Endothelial cell (in vitro differentiated cells): ENCODE data around the gene STK4. TPM values are rescaled to one million over a fixed set of nuclear protein-coding genes. Genes with fewer than 3 reads are reported as not detected.

Source experiments
- DNase-seq: peaks from one replicate; pipeline ENCODE4 v3.0.0; 2021; ENCODE audit warnings: low spot score
- H3K27ac Mint-ChIP-seq: one replicate; pipeline ENCODE4 v1.8.0; 2021; ENCODE audit warnings: mixed read lengths, inconsistent platforms; ENCODE audit not compliant: unreplicated experiment
- H3K27me3 Mint-ChIP-seq: one replicate; pipeline ENCODE4 v1.8.0; 2021; ENCODE audit warnings: mild to moderate bottlenecking, moderate library complexity, mixed read lengths, inconsistent platforms; ENCODE audit not compliant: unreplicated experiment
- H3K36me3 Mint-ChIP-seq: one replicate; pipeline ENCODE4 v1.8.0; 2021; ENCODE audit warnings: mild to moderate bottlenecking, low read depth, mixed read lengths, inconsistent platforms; ENCODE audit not compliant: unreplicated experiment
- H3K4me1 Mint-ChIP-seq: one replicate; pipeline ENCODE4 v1.8.0; 2021; ENCODE audit warnings: mild to moderate bottlenecking, mixed read lengths, inconsistent platforms; ENCODE audit not compliant: unreplicated experiment
- H3K4me3 Mint-ChIP-seq: one replicate; pipeline ENCODE4 v1.8.0; 2021; ENCODE audit warnings: mild to moderate bottlenecking, mixed read lengths, inconsistent platforms; ENCODE audit not compliant: unreplicated experiment
- H3K9me3 Mint-ChIP-seq: one replicate; pipeline ENCODE4 v1.8.0; 2021; ENCODE audit warnings: mixed read lengths, inconsistent platforms; ENCODE audit not compliant: unreplicated experiment
- total RNA-seq: library from RNA; stranded (reverse); fragmentation: NEBNext Ultra II Directional; extraction: Animal tissue kit (Norgen Biotek cat#: 25700); gene quantifications from one replicate; pipeline ENCODE4 v1.2.1, GENCODE V29; 2021; ENCODE audit not compliant: unreplicated experiment
- TF ChIP-seq, protein P1 (sequence below): fragments of 200-600 bp; sonication (generic); IDR thresholded peaks from one replicate; pipeline ENCODE4 v1.5.0; 2021; ENCODE audit warnings: antibody characterized with exemption; ENCODE audit not compliant: unreplicated experiment

Gene STK4
- total RNA-seq, 1 donor from 2014 or later = 34.1 TPM

DNA sequence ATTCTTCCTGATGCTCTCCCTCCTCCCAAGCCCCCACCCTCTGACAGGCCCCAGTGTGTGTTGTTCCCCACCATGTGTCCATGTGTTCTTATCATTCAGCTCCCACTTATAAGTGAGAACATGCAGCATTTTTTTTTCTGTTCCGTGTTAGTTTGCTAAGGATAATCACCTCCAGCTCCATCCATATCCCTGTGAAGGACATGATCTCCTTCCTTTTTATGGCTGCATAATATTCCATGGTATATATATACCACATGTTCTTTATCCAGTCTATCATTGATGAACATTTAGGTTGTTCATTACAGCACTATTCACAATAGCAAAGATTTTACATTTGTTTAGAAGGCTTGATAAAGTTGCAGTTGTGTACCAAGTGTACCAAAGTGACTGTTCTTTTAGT, 76.7 kb downstream of the STK4 start:
- Mint-ChIP-seq H3K9me3 (no peaks in the 10 kb centered on the region), H3K4me3 (no peak overlapping the region), H3K4me1 (peaks cover 9% of the 10 kb centered on the region), H3K27ac (no peak overlapping the region), H3K27me3 (no peaks in the 10 kb centered on the region), H3K36me3 (peaks cover 5% of the 10 kb centered on the region)
- DNase-seq = no peak
- TF ChIP-seq, protein P1, sequence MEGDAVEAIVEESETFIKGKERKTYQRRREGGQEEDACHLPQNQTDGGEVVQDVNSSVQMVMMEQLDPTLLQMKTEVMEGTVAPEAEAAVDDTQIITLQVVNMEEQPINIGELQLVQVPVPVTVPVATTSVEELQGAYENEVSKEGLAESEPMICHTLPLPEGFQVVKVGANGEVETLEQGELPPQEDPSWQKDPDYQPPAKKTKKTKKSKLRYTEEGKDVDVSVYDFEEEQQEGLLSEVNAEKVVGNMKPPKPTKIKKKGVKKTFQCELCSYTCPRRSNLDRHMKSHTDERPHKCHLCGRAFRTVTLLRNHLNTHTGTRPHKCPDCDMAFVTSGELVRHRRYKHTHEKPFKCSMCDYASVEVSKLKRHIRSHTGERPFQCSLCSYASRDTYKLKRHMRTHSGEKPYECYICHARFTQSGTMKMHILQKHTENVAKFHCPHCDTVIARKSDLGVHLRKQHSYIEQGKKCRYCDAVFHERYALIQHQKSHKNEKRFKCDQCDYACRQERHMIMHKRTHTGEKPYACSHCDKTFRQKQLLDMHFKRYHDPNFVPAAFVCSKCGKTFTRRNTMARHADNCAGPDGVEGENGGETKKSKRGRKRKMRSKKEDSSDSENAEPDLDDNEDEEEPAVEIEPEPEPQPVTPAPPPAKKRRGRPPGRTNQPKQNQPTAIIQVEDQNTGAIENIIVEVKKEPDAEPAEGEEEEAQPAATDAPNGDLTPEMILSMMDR = no peak

DNA sequence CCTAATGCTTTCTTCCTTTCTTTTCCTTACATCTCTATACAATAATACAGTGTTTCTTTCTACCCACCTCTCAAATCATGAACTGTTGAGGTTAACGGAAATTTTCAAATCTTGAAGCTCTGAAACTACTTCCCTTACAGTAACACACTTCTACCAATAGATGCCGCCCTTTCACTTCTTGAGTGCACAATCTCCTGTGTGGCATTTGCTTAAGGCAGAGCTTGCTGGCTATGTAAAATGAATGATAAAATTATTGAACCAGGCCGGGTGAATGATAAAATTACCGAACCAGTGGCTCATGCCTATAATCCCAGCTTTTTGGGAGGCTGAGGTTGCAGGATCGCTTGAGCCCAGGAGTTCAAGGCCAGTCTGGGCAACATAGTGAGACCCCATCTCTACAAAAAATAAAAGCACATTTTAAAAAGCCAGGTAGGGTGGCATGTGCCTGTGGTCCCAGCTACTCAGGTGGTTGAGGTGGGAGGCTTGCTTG, 77.8 kb downstream of the STK4 start:
- peak; percentile 24 for DNase-seq
- H3K36me3 Mint-ChIP-seq = peaks cover 5% of the 10 kb centered on the region
- H3K4me3 Mint-ChIP-seq = no peak overlapping the region
- TF ChIP-seq, protein P1 = peak; percentile 67
- no peaks in the 10 kb centered on the region for H3K27me3 Mint-ChIP-seq
- H3K4me1 Mint-ChIP-seq = peaks cover 9% of the 10 kb centered on the region
- H3K27ac Mint-ChIP-seq = no peak overlapping the region
- H3K9me3 Mint-ChIP-seq = no peaks in the 10 kb centered on the region

DNA sequence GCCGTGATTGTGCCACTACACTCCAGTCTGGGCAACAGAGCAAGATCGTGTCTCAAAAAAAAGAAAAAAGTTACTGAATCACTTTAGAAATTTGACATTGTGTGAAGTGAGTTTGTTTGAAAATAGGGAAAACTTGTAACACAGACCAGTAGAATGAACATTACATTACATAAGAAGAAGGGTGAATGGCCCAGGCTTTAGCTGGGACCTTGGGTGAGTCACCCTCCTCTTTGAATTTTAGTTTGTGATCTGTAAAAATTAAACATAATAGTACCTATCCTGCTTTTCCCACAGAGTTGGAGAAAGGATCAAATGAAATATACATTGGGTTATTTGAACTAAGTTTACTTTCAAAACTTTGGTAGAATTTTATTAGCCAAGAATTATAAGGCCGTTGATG, 78.3 kb downstream of the STK4 start:
- Mint-ChIP-seq H3K27ac (no peak overlapping the region), H3K4me1 (peaks cover 11% of the 10 kb centered on the region), H3K27me3 (no peaks in the 10 kb centered on the region), H3K9me3 (no peaks in the 10 kb centered on the region), H3K36me3 (peaks cover 5% of the 10 kb centered on the region), H3K4me3 (no peak overlapping the region)
- no peak for DNase-seq
- TF ChIP-seq, protein P1 = no peak

DNA sequence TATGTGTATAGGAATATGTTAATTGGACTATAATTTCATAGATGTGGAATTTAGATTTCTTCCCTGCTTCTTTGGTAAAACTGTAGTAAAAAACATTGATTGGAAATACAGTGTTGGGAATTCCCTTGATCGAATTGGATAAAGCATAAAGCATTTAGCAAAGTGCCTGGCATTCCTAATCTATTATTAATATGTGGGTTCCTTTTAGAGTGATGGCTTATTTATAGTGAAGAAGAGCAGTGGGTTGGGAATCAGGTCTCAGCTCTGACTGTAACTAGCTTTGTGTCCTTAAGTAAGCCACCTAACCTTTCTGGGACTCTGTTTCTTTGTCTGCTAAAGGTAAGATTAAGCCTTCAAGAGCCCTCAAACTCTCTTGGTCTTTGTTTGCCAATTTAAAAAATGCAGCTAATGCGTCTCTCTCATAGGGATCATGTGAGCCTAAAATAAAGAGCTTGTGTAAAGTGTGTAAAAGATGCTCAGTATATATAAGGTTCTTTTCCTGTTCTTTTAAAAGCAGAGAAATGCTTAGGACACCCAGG, 81.3 kb downstream of the STK4 start:
- DNase-seq = no peak
- Mint-ChIP-seq H3K4me1 (peaks cover 8% of the 10 kb centered on the region), H3K4me3 (no peak overlapping the region), H3K9me3 (no peaks in the 10 kb centered on the region), H3K36me3 (no peaks in the 10 kb centered on the region), H3K27me3 (no peaks in the 10 kb centered on the region), H3K27ac (no peak overlapping the region)
- TF ChIP-seq, protein P1 = no peak

DNA sequence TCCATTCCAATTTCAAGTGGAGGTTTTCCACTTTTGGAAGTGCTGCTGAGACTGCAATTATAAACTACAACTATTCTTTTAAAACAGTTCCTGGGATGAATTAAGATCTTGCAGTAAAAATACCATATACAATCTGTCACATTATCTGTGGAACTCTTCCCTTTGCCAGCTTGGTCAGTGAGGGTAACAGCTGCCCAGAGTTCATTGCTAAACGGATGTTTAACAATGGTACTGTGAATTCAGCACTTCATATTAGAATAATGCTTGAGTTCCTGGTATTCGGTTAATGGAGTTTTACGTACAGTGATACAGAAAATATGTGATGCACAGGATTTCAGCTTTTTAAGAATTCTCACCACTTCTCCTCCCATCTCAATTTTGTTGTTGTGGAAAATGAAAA, 83.1 kb downstream of the STK4 start:
- Mint-ChIP-seq H3K4me3 (no peak overlapping the region), H3K4me1 (peaks cover 8% of the 10 kb centered on the region), H3K27ac (no peak overlapping the region), H3K9me3 (no peaks in the 10 kb centered on the region), H3K36me3 (peaks cover 5% of the 10 kb centered on the region), H3K27me3 (no peaks in the 10 kb centered on the region)
- DNase-seq = no peak
- TF ChIP-seq, protein P1 = no peak
